DMS79 (cell line): ENCODE measurements around the gene GRK4.
"Not testable (repeated sequence)": the region's sequence is repeated elsewhere in the genome, so short reads cannot be mapped to it uniquely, and the experiment has no call there.

Experiments used
- DNase-seq: peaks from one replicate; lab custom pipeline; 2025; lab: John Stamatoyannopoulos, UW

Gene GRK4

GRCh38 chr4:2942037-2942531, 21.3 kb upstream of the GRK4 start:
- no peak for DNase-seq

- no peak for DNase-seq
Measured at GRCh38 chr4:2942532-2943363, 20.6 kb upstream of the GRK4 start.

GRCh38 chr4:2943364-2944090, 19.8 kb upstream of the GRK4 start:
- DNase-seq, result no peak

GRCh38 chr4:2944091-2944482, 19.3 kb upstream of the GRK4 start:
- DNase-seq, result no peak

- no peak for DNase-seq
Measured at GRCh38 chr4:2944586-2945526, 18.5 kb upstream of the GRK4 start.

GRCh38 chr4:2945619-2946604, 17.5 kb upstream of the GRK4 start:
- not testable (repeated sequence) for DNase-seq

- no peak for DNase-seq
Measured at GRCh38 chr4:2946812-2947600, 16.4 kb upstream of the GRK4 start.

GRCh38 chr4:2947926-2948325, 15.4 kb upstream of the GRK4 start:
- no peak for DNase-seq

- DNase-seq, result no peak
Measured at GRCh38 chr4:2948895-2949781, 14.2 kb upstream of the GRK4 start.

GRCh38 chr4:2949782-2950125, 13.6 kb upstream of the GRK4 start:
- no peak for DNase-seq

GRCh38 chr4:2950221-2950989, 13.0 kb upstream of the GRK4 start:
- no peak for DNase-seq

- DNase-seq, result no peak
Measured at GRCh38 chr4:2953496-2953895, 9.9 kb upstream of the GRK4 start.

- DNase-seq, result peak; percentile 21
Measured at GRCh38 chr4:2954358-2955185, 8.8 kb upstream of the GRK4 start.

- not testable (repeated sequence) for DNase-seq
Measured at GRCh38 chr4:2955186-2956044, 8.0 kb upstream of the GRK4 start.

GRCh38 chr4:2958446-2958845, 4.9 kb upstream of the GRK4 start:
- peak; percentile 16 for DNase-seq

GRCh38 chr4:2960450-2960849, 2.9 kb upstream of the GRK4 start:
- DNase-seq, result not testable (repeated sequence)
